Muscle layer of duodenum (tissue), 2 donors: ENCODE results near the gene TLX3.

ENCODE experiments used
- H3K27ac ChIP-seq: one replicate; pipeline ENCODE4 v1.7.0; 2013; ENCODE audit warnings: mild to moderate bottlenecking, low read length
- H3K27me3 ChIP-seq: one replicate; pipeline ENCODE4 v1.7.0; 2013; ENCODE audit warnings: low read depth, mild to moderate bottlenecking, control low read depth, low read length
- H3K36me3 ChIP-seq, 2 donors: one replicate each; pipeline ENCODE4 v1.7.0; 2013; ENCODE audit warnings: low read length in 2 of 2, control low read depth in 1 of 2, mild to moderate bottlenecking in 1 of 2; ENCODE audit not compliant: insufficient read depth in 2 of 2, control insufficient read depth in 1 of 2
- H3K4me1 ChIP-seq, 2 donors: one replicate each; pipeline ENCODE4 v1.7.0; 2013; ENCODE audit warnings: low read length in 2 of 2, mild to moderate bottlenecking in 2 of 2, control low read depth in 1 of 2, moderate library complexity in 1 of 2; ENCODE audit not compliant: insufficient read depth in 2 of 2, control insufficient read depth in 1 of 2
- H3K4me3 ChIP-seq, 2 donors: one replicate each; pipeline ENCODE4 v1.7.0; 2013; ENCODE audit warnings: low read length in 2 of 2, low read depth in 1 of 2, mild to moderate bottlenecking in 1 of 2
- H3K9me3 ChIP-seq, 2 donors: one replicate each; pipeline ENCODE4 v1.7.0; 2013; ENCODE audit warnings: low read length in 2 of 2, control low read depth in 1 of 2, mild to moderate bottlenecking in 1 of 2; ENCODE audit not compliant: control insufficient read depth in 1 of 2
- donor health status: healthy.

The TLX3 gene

GRCh38 chr5:171315386-171315891 is 6.4 kb downstream of the TLX3 start:
- Histone ChIP-seq H3K4me3 (peak overlapping the region in 1 of 2 donors; percentile 60), H3K27me3 (peaks cover 83% of the 10 kb centered on the region), H3K4me1 (peaks cover 0 to 61% of the 10 kb centered on the region in 2 donors), H3K36me3 (no peaks in the 10 kb centered on the region), H3K27ac (no peak overlapping the region), H3K9me3 (no peaks in the 10 kb centered on the region)

GRCh38 chr5:171315925-171316257 is 6.8 kb downstream of the TLX3 start:
- Histone ChIP-seq H3K27ac (no peak overlapping the region), H3K9me3 (no peaks in the 10 kb centered on the region), H3K4me3 (peak overlapping the region in 1 of 2 donors; percentile 60), H3K36me3 (no peaks in the 10 kb centered on the region), H3K27me3 (peaks cover 80% of the 10 kb centered on the region), H3K4me1 (peaks cover 0 to 56% of the 10 kb centered on the region in 2 donors)

- peaks cover 80% of the 10 kb centered on the region for H3K27me3 ChIP-seq
- no peaks in the 10 kb centered on the region for H3K9me3 ChIP-seq
- H3K27ac ChIP-seq = no peak overlapping the region
- no peaks in the 10 kb centered on the region for H3K36me3 ChIP-seq
- H3K4me1 ChIP-seq = peaks cover 0 to 50% of the 10 kb centered on the region in 2 donors
- H3K4me3 ChIP-seq = peak overlapping the region in 1 of 2 donors; percentile 60
Measured at GRCh38 chr5:171316258-171317121, 7.4 kb downstream of the TLX3 start.

GRCh38 chr5:171317230-171317629 is 8.2 kb downstream of the TLX3 start:
- Histone ChIP-seq H3K4me1 (peaks cover 0 to 43% of the 10 kb centered on the region in 2 donors), H3K27me3 (peaks cover 78% of the 10 kb centered on the region), H3K4me3 (no peak overlapping the region), H3K9me3 (no peaks in the 10 kb centered on the region), H3K27ac (no peak overlapping the region), H3K36me3 (no peaks in the 10 kb centered on the region)

GRCh38 chr5:171318026-171318425 is 9.0 kb downstream of the TLX3 start:
- Histone ChIP-seq H3K36me3 (no peaks in the 10 kb centered on the region), H3K4me1 (peaks cover 0 to 35% of the 10 kb centered on the region in 2 donors), H3K4me3 (no peak overlapping the region), H3K27me3 (peaks cover 70% of the 10 kb centered on the region), H3K27ac (no peak overlapping the region), H3K9me3 (no peaks in the 10 kb centered on the region)

GRCh38 chr5:171321447-171321846 is 12.4 kb downstream of the TLX3 start:
- Histone ChIP-seq H3K9me3 (no peaks in the 10 kb centered on the region), H3K4me1 (peaks cover 0 to 8% of the 10 kb centered on the region in 2 donors), H3K4me3 (no peak overlapping the region), H3K27ac (no peak overlapping the region), H3K27me3 (peaks cover 52% of the 10 kb centered on the region), H3K36me3 (no peaks in the 10 kb centered on the region)

GRCh38 chr5:171322527-171322926 is 13.5 kb downstream of the TLX3 start:
- H3K4me3 ChIP-seq = no peak overlapping the region
- no peaks in the 10 kb centered on the region for H3K9me3 ChIP-seq
- H3K36me3 ChIP-seq = no peaks in the 10 kb centered on the region
- H3K27ac ChIP-seq = no peak overlapping the region
- H3K27me3 ChIP-seq = peaks cover 41% of the 10 kb centered on the region
- no peaks in the 10 kb centered on the region for H3K4me1 ChIP-seq

GRCh38 chr5:171323007-171323406 is 14.0 kb downstream of the TLX3 start:
- Histone ChIP-seq H3K36me3 (no peaks in the 10 kb centered on the region), H3K4me3 (no peak overlapping the region), H3K27ac (no peak overlapping the region), H3K4me1 (no peaks in the 10 kb centered on the region), H3K27me3 (peaks cover 36% of the 10 kb centered on the region), H3K9me3 (no peaks in the 10 kb centered on the region)

- H3K4me1 ChIP-seq = no peaks in the 10 kb centered on the region
- H3K9me3 ChIP-seq = no peaks in the 10 kb centered on the region
- no peaks in the 10 kb centered on the region for H3K36me3 ChIP-seq
- H3K4me3 ChIP-seq = no peak overlapping the region
- peaks cover 28% of the 10 kb centered on the region for H3K27me3 ChIP-seq
- no peak overlapping the region for H3K27ac ChIP-seq
Measured at GRCh38 chr5:171323806-171324632, 15.0 kb downstream of the TLX3 start.

- Histone ChIP-seq H3K9me3 (no peaks in the 10 kb centered on the region), H3K4me1 (no peaks in the 10 kb centered on the region), H3K27ac (no peak overlapping the region), H3K36me3 (no peaks in the 10 kb centered on the region), H3K4me3 (no peak overlapping the region), H3K27me3 (peaks cover 5% of the 10 kb centered on the region)
Measured at GRCh38 chr5:171330021-171330420, 21.0 kb downstream of the TLX3 start.

- Histone ChIP-seq H3K36me3 (no peaks in the 10 kb centered on the region), H3K4me1 (no peaks in the 10 kb centered on the region)
Measured at GRCh38 chr5:171335616-171336015, 26.6 kb downstream of the TLX3 start.

More at GRCh38 chr5:171335616-171336015, 26.6 kb downstream of the TLX3 start:
- H3K9me3 ChIP-seq = no peaks in the 10 kb centered on the region
- H3K4me3 ChIP-seq = no peak overlapping the region
- H3K27me3 ChIP-seq = no peaks in the 10 kb centered on the region
- no peak overlapping the region for H3K27ac ChIP-seq
